T-cell (primary cell): ENCODE results near the gene SFTA2. TPM values are rescaled to one million over a fixed set of nuclear protein-coding genes. Genes with fewer than 3 reads are reported as not detected.

Experiments used
- ATAC-seq, 4 experiments: fragments of 200-7000 bp in 3 of 4; fragments of 150-1000 bp in 1 of 4; cut with Tn5 transposase; replicated peaks in 1 of 4; 1 replicate in 3 of 4; 2 replicates in 1 of 4; pipeline ENCODE4 v1.10.0; 2021; ENCODE audit warnings: moderate library complexity in 3 of 4, mild to moderate bottlenecking in 2 of 4, moderate number of reproducible peaks in 1 of 4
- CTCF ChIA-PET, 2 donors: fragments of 300-600 bp; sonication (Branson Sonifier 250); formaldehyde crosslinking; loops; one replicate each; lab custom pipeline; 2022; ENCODE audit warnings: antibody characterized with exemption in 2 of 2; lab: Charles Lee
- POLR2A ChIA-PET, 2 donors: fragments of 300-600 bp; sonication (Branson Sonifier 250); formaldehyde crosslinking; loops; one replicate each; lab custom pipeline; 2022; ENCODE audit warnings: antibody characterized with exemption in 2 of 2; lab: Charles Lee
- DNase-seq, 35 experiments: peaks; one replicate each; pipeline versions ENCODE4 v3.0.0 to v3.0.0-alpha.2; 2013 to 2023
- H3K27ac ChIP-seq: one replicate; pipeline ENCODE4 v1.5.1; 2013; ENCODE audit warnings: low read length
- H3K27me3 ChIP-seq, 2 experiments: replicated peaks in 1 of 2; 1 replicate in 1 of 2; 2 replicates in 1 of 2; pipeline versions ENCODE4 v1.6.1 to v1.7.0; 2013; ENCODE audit warnings: low read length in 1 of 2, mixed read lengths in 1 of 2; ENCODE audit not compliant: control insufficient read depth in 2 of 2, insufficient read depth in 2 of 2; ENCODE audit errors: extremely low read depth in 1 of 2
- H3K36me3 ChIP-seq, 2 donors: 1 replicate in 1 of 2; 2 replicates in 1 of 2; pipeline versions ENCODE4 v1.6.1 to v1.7.0; 2013; ENCODE audit warnings: low read length in 1 of 2; ENCODE audit not compliant: control insufficient read depth in 2 of 2, insufficient read depth in 1 of 2; ENCODE audit errors: extremely low read depth in 1 of 2
- H3K4me1 ChIP-seq, 2 experiments: 1 replicate in 1 of 2; 2 replicates in 1 of 2; pipeline versions ENCODE4 v1.6.1 to v1.7.0; 2013; ENCODE audit warnings: low read length in 2 of 2, mixed read lengths in 1 of 2; ENCODE audit not compliant: insufficient read depth in 2 of 2, control insufficient read depth in 1 of 2; ENCODE audit errors: extremely low read depth in 1 of 2
- H3K4me3 ChIP-seq, 2 donors: 1 replicate in 1 of 2; 2 replicates in 1 of 2; pipeline versions ENCODE4 v1.5.1 to v1.7.0; 2013; ENCODE audit warnings: mild to moderate bottlenecking in 2 of 2, low read length in 1 of 2, moderate library complexity in 1 of 2; ENCODE audit not compliant: control insufficient read depth in 1 of 2; ENCODE audit errors: extremely low read depth in 1 of 2
- H3K9me3 ChIP-seq: 2 replicates; pipeline ENCODE4 v1.7.0; 2013
- H3K27ac Mint-ChIP-seq, 2 donors: one replicate each; pipeline ENCODE4 v1.8.0; 2020 to 2021; ENCODE audit warnings: mild to moderate bottlenecking in 2 of 2, mixed read lengths in 2 of 2
- H3K27me3 Mint-ChIP-seq, 2 donors: one replicate each; pipeline ENCODE4 v1.8.0; 2021 to 2022; ENCODE audit warnings: mixed read lengths in 2 of 2
- H3K36me3 Mint-ChIP-seq: one replicate; pipeline ENCODE4 v1.8.0; 2021; ENCODE audit warnings: mixed read lengths
- H3K4me1 Mint-ChIP-seq, 3 donors: one replicate each; pipeline ENCODE4 v1.8.0; 2020 to 2022; ENCODE audit warnings: mixed read lengths in 3 of 3, mild to moderate bottlenecking in 1 of 3
- H3K4me3 Mint-ChIP-seq, 3 donors: one replicate each; pipeline ENCODE4 v1.8.0; 2020 to 2022; ENCODE audit warnings: mild to moderate bottlenecking in 3 of 3, mixed read lengths in 3 of 3, moderate library complexity in 3 of 3
- H3K9me3 Mint-ChIP-seq, 3 donors: one replicate each; pipeline ENCODE4 v1.8.0; 2020 to 2022; ENCODE audit warnings: mixed read lengths in 3 of 3
- WGBS: methylation state at CpG from one replicate; pipeline ENCODE4 v1.1.5; 2013; ENCODE audit warnings: missing lambda C conversion rate; ENCODE audit not compliant: insufficient coverage; 5-methylcytosine and 5-hydroxymethylcytosine counted together
- total RNA-seq, 35 experiments: library from RNA in 6 of 35; stranded (reverse) in 6 of 35; fragments of 120-200 nt in 1 of 35; gene quantifications; one replicate each; pipeline versions ENCODE4 v1.2.1 to v1.2.4 and lab custom pipeline; 2013 to 2026

Gene SFTA2
- total RNA-seq, 5 donors from 2014 or later (not counting 1 experiment from before 2014, with no cell fraction given) = 0.51 to 0.67 TPM; not detected in 3

DNA sequence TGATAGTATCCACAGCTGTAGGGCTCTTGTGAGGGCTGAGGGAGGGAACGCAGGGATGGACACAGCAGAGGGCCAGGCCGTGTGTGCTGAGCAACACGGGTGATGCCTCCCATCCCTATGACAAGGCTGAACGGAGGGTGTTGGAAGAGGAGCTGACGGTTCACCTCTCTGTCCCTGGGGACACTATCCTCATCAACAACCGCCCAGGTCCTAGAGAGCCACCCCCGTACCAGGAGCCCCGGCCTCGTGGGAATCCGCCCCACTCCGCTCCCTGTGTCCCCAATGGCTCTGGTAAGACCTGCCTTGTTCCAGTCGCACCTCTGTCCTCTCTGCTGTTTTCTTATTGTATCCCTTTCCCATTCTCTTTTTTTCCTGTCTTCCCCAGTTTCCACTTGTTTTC is 37.6 kb downstream of the SFTA2 start:
- peaks cover 20 to 32% of the 10 kb centered on the region in 2 donors for H3K36me3 ChIP-seq
- CTCF ChIA-PET = no interaction called here
- H3K9me3 Mint-ChIP-seq = no peaks in the 10 kb centered on the region

DNA sequence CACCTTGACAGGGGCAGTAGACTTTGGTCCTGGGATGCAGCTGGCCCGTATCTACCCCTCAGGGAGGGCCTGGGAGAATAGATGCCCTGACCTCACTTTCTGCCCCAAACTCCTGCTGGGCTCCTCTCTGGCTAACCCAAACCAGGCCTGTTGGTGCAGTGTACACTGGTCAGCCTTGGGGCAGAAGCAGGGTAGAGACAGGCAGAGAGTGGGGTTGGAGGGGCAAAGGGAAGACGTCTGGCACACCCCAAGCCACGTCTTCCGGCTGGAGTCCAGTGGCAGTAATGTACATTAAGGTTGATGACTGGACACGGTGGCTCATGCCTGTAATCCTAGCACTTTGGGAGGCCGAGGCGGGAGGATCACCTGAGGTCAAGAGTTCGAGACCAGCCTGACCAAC is 38.3 kb downstream of the SFTA2 start:
- H3K27ac Mint-ChIP-seq = no peak overlapping the region
- DNase-seq (no peak), ATAC-seq (no peak)
- H3K4me1 Mint-ChIP-seq = no peaks in the 10 kb centered on the region
- peaks cover 32% of the 10 kb centered on the region for H3K36me3 Mint-ChIP-seq
- H3K9me3 Mint-ChIP-seq = no peaks in the 10 kb centered on the region
- Histone ChIP-seq H3K27me3 (peaks cover 0 to 3% of the 10 kb centered on the region in 2 experiments), H3K4me3 (no peak overlapping the region), H3K4me1 (no peaks in the 10 kb centered on the region), H3K9me3 (no peaks in the 10 kb centered on the region), H3K36me3 (peaks cover 24 to 30% of the 10 kb centered on the region in 2 donors), H3K27ac (no peak overlapping the region)
- ChIA-PET POLR2A (no interaction called here), CTCF (no interaction called here)
- no peaks in the 10 kb centered on the region for H3K27me3 Mint-ChIP-seq
- WGBS = 97% methylated on average over 6 of the region's 8 CpGs
- no peak overlapping the region for H3K4me3 Mint-ChIP-seq

More for the DNA sequence above, 37.6 kb downstream of the SFTA2 start:
- H3K27ac ChIP-seq = no peak overlapping the region
- H3K4me1 ChIP-seq = no peaks in the 10 kb centered on the region
- H3K4me3 Mint-ChIP-seq = no peak overlapping the region
- DNase-seq (no peak), ATAC-seq (no peak)
- no peaks in the 10 kb centered on the region for H3K27me3 Mint-ChIP-seq
- no peaks in the 10 kb centered on the region for H3K9me3 ChIP-seq
- WGBS = 92% methylated on average over 9 of the region's 12 CpGs
- H3K27ac Mint-ChIP-seq = no peak overlapping the region
- POLR2A ChIA-PET = no interaction called here
- peaks cover 0 to 3% of the 10 kb centered on the region in 2 experiments for H3K27me3 ChIP-seq
- H3K36me3 Mint-ChIP-seq = peaks cover 33% of the 10 kb centered on the region
- no peak overlapping the region for H3K4me3 ChIP-seq
- H3K4me1 Mint-ChIP-seq = no peaks in the 10 kb centered on the region

DNA sequence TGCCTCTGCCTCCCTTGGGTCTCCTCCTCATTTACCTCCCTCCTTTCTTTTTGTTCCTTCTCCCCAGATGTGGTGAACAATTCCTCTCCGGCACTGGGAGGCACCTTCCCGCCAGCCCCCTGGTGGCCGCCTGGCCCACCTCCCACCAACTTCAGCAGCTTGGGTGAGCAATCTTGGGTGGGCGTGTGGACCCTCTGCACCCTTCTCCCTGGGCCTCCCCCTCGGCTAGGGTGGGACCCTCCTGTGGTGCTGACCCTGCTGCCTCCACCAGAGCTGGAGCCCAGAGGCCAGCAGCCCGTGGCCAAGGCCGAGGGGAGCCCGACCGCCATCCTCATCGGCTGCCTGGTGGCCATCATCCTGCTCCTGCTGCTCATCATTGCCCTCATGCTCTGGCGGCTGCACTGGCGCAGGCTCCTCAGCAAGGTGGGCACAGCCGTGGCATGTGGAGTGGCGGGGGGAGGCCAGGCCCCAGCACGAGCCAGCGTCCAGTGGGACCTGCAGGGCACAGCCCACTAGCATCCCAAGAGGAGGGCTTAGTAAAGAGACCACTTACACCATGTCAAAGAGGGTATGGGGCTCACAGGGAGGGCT is 38.9 kb downstream of the SFTA2 start:
- no peaks in the 10 kb centered on the region for H3K9me3 Mint-ChIP-seq
- WGBS = 95% methylated on average over 10 of the region's 16 CpGs
- no peaks in the 10 kb centered on the region for H3K4me1 ChIP-seq
- no peaks in the 10 kb centered on the region for H3K4me1 Mint-ChIP-seq
- CTCF ChIA-PET = no interaction called here
- no peak overlapping the region for H3K4me3 ChIP-seq
- no peak for ATAC-seq
- peaks cover 27% of the 10 kb centered on the region for H3K36me3 Mint-ChIP-seq
- no peak overlapping the region for H3K4me3 Mint-ChIP-seq
- DNase-seq = no peak
- H3K27ac ChIP-seq = no peak overlapping the region
- POLR2A ChIA-PET = no interaction called here
- peaks cover 0 to 3% of the 10 kb centered on the region in 2 experiments for H3K27me3 ChIP-seq
- peaks cover 24 to 25% of the 10 kb centered on the region in 2 donors for H3K36me3 ChIP-seq
- H3K27ac Mint-ChIP-seq = no peak overlapping the region
- no peaks in the 10 kb centered on the region for H3K9me3 ChIP-seq
- no peaks in the 10 kb centered on the region for H3K27me3 Mint-ChIP-seq

DNA sequence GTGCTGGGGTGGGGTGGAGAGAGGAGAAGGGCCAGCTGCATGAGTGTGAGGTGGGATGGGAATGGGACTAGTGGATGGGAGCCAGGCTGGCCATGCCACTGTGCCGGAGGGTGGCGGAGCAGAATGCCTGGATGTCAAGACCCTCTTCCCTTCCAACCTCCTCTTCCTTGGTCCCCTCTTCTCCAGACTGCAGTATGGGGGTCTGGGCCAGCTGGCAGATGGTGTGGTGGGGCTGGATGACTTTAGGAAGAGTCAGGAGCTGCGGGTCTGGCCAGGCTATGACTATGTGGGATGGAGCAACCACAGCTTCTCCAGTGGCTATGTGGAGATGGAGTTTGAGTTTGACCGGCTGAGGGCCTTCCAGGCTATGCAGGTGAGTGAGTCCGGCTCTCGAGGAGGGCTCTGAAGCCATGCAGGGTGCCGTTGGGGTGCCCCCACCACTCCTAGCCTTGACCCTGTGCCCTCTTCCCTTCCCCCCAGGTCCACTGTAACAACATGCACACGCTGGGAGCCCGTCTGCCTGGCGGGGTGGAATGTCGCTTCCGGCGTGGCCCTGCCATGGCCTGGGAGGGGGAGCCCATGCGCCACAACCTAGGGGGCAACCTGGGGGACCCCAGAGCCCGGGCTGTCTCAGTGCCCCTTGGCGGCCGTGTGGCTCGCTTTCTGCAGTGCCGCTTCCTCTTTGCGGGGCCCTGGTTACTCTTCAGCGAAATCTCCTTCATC is 40.0 kb downstream of the SFTA2 start:
- ChIA-PET POLR2A (no interaction called here), CTCF (no interaction called here)
- H3K36me3 ChIP-seq = peaks cover 22 to 25% of the 10 kb centered on the region in 2 donors

DNA sequence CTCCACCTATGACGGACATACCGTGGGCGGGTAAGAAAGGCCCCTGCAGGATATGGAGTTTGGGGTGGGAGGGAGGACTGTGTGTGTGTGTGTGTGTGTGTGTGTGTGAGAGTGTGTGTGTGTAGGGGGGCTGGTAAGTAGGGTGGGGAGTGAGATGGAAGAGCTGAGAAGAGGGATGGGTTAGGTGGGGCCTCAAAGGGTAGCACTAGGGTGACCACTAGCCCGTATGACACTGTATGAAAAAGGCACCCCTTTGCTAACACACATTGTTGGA is 40.6 kb downstream of the SFTA2 start:
- no peak overlapping the region for H3K4me3 Mint-ChIP-seq
- H3K9me3 Mint-ChIP-seq = no peaks in the 10 kb centered on the region
- ATAC-seq (no peak), DNase-seq (no peak)
- Histone ChIP-seq H3K36me3 (peaks cover 22 to 25% of the 10 kb centered on the region in 2 donors), H3K4me3 (no peak overlapping the region), H3K27ac (no peak overlapping the region), H3K4me1 (peaks cover 3 to 5% of the 10 kb centered on the region in 2 experiments), H3K27me3 (peaks cover 0 to 6% of the 10 kb centered on the region in 2 experiments), H3K9me3 (no peaks in the 10 kb centered on the region)
- H3K36me3 Mint-ChIP-seq = peaks cover 24% of the 10 kb centered on the region
- WGBS = 86% methylated on average over 3 of the region's 4 CpGs
- no peak overlapping the region for H3K27ac Mint-ChIP-seq
- ChIA-PET CTCF (no interaction called here), POLR2A (no interaction called here)
- peaks cover 3 to 6% (median 6%) of the 10 kb centered on the region in 3 donors for H3K4me1 Mint-ChIP-seq
- H3K27me3 Mint-ChIP-seq = no peaks in the 10 kb centered on the region

More for the DNA sequence above, 40.0 kb downstream of the SFTA2 start:
- Mint-ChIP-seq H3K27ac (no peak overlapping the region), H3K4me3 (no peak overlapping the region), H3K36me3 (peaks cover 24% of the 10 kb centered on the region), H3K9me3 (no peaks in the 10 kb centered on the region), H3K4me1 (peaks cover 0 to under 1% (median 0%) of the 10 kb centered on the region in 3 donors), H3K27me3 (no peaks in the 10 kb centered on the region)
- Histone ChIP-seq H3K27ac (no peak overlapping the region), H3K27me3 (peaks cover 0 to 3% of the 10 kb centered on the region in 2 experiments), H3K9me3 (no peaks in the 10 kb centered on the region), H3K4me3 (no peak overlapping the region), H3K4me1 (no peaks in the 10 kb centered on the region)
- DNase-seq (no peak), ATAC-seq (no peak)
- WGBS = 90% methylated on average over 15 of the region's 21 CpGs

DNA sequence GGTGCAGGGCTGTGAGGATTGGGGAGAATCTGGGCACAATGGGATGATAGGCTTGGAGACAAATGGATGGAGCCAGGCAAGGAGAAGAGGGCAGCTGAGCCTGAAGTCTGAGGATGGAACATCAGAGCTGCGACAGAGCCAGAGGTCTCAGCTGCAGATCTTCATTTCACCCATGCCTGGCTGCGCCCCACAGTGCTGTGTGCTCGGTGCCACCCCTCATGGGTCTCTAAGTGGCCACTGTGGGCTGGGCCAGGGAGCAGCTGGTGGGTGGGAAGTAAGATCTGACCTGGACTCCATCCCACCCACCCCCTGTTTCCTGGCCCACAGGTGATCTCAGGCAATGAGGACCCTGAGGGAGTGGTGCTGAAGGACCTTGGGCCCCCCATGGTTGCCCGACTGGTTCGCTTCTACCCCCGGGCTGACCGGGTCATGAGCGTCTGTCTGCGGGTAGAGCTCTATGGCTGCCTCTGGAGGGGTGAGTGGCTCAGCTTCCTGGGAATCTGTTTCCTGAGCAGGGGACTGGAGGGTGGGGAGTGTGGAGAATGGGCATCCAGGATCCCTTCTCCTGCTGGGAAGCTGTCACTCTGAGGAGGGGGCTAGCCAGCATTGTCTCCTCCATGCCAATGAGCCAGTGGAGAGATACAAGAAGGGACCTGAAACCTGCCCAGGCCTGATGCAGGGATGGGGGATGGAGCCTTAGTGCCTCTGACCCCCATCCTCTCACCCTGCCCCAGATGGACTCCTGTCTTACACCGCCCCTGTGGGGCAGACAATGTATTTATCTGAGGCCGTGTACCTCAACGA is 41.1 kb downstream of the SFTA2 start:
- H3K4me3 Mint-ChIP-seq = no peak overlapping the region
- no peak overlapping the region for H3K27ac Mint-ChIP-seq
- Histone ChIP-seq H3K4me3 (no peak overlapping the region), H3K4me1 (peaks cover 8% of the 10 kb centered on the region in 2 experiments), H3K27ac (no peak overlapping the region), H3K36me3 (peaks cover 22 to 25% of the 10 kb centered on the region in 2 donors), H3K9me3 (no peaks in the 10 kb centered on the region), H3K27me3 (peaks cover 0 to 9% of the 10 kb centered on the region in 2 experiments)
- H3K27me3 Mint-ChIP-seq = no peaks in the 10 kb centered on the region
- H3K36me3 Mint-ChIP-seq = peaks cover 24% of the 10 kb centered on the region
- H3K9me3 Mint-ChIP-seq = no peaks in the 10 kb centered on the region
- ChIA-PET CTCF (no interaction called here), POLR2A (no interaction called here)
- no peak for DNase-seq
- H3K4me1 Mint-ChIP-seq = peaks cover 8 to 12% (median 11%) of the 10 kb centered on the region in 3 donors
- 93% methylated on average over 9 of the region's 12 CpGs for WGBS
- no peak for ATAC-seq
